ENCODE results near the gene ICA1.

- TF ChIP-seq EZH2 (IDR thresholded peaks at IDR 0.05; ENCODE audit: low read length) (no peak), CTCF (optimal IDR thresholded peaks at IDR 0.05 in 1 of 3, IDR thresholded peaks at IDR 0.05 in 1 of 3, conservative IDR thresholded peaks at IDR 0.05 in 1 of 3; ENCODE audit: extremely low read depth in 1 of 3, insufficient read depth in 2 of 3, low read length in 3 of 3) (no peak)
Measured at GRCh38 chr7:8133188-8133848, 128.6 kb downstream of the ICA1 start.

All from keratinocyte (primary cell).